ENCODE measurements around the gene FZD1.

DNA sequence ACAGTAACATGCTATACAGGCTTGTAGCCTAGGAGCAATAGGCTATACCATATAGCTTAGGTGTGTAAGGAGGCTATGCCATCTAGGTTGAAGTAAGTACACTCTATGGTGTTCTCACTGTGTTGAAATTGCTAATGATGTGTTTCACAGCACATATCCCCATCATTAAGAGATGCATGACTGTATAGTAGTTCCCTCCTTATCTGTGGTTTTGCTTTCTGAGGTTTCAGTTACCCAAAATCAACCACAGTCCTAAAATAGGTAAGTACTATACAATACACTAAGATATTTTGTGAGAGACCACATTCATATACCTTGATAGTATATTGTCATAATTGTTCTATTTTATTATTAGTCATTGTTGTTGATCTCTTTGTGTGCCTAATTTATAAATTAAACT is 12.7 kb downstream of the FZD1 start:
- TF ChIP-seq BACH1 (IDR thresholded peaks at IDR 0.05; ENCODE audit: low read length) (no peak), POLR2A (IDR thresholded peaks at IDR 0.05; ENCODE audit: control extremely low read depth in 1 of 2, low read depth in 2 of 2, low read length in 2 of 2) (no peak), CBX5 (IDR thresholded peaks at IDR 0.05; ENCODE audit: low read depth, low read length) (no peak), SRF (IDR thresholded peaks at IDR 0.05; ENCODE audit: low read depth, low read length) (no peak), SP2 (IDR thresholded peaks at IDR 0.05; ENCODE audit: low read length) (no peak), SUZ12 (IDR thresholded peaks at IDR 0.05; ENCODE audit: low read length) (no peak), PHF8 (conservative IDR thresholded peaks at IDR 0.05; ENCODE audit: low read depth, low read length) (no peak), MAFK (IDR thresholded peaks at IDR 0.05; ENCODE audit: low read depth, low read length) (no peak)
- TF ChIP-seq, protein P1, sequence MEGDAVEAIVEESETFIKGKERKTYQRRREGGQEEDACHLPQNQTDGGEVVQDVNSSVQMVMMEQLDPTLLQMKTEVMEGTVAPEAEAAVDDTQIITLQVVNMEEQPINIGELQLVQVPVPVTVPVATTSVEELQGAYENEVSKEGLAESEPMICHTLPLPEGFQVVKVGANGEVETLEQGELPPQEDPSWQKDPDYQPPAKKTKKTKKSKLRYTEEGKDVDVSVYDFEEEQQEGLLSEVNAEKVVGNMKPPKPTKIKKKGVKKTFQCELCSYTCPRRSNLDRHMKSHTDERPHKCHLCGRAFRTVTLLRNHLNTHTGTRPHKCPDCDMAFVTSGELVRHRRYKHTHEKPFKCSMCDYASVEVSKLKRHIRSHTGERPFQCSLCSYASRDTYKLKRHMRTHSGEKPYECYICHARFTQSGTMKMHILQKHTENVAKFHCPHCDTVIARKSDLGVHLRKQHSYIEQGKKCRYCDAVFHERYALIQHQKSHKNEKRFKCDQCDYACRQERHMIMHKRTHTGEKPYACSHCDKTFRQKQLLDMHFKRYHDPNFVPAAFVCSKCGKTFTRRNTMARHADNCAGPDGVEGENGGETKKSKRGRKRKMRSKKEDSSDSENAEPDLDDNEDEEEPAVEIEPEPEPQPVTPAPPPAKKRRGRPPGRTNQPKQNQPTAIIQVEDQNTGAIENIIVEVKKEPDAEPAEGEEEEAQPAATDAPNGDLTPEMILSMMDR (IDR thresholded peaks at IDR 0.05; ENCODE audit: control extremely low read depth in 1 of 3, insufficient read depth in 1 of 3, low read depth in 1 of 3, low read length in 3 of 3) = no peak
